ENCODE results near the gene ROBO1.
"Not testable (repeated sequence)": the region's sequence is repeated elsewhere in the genome, so short reads cannot be mapped to it uniquely, and the experiment has no call there.

Gene ROBO1

GRCh38 chr3:79543218-79543982 is 224.4 kb downstream of the ROBO1 start:
- no peak for DNase-seq

DNA sequence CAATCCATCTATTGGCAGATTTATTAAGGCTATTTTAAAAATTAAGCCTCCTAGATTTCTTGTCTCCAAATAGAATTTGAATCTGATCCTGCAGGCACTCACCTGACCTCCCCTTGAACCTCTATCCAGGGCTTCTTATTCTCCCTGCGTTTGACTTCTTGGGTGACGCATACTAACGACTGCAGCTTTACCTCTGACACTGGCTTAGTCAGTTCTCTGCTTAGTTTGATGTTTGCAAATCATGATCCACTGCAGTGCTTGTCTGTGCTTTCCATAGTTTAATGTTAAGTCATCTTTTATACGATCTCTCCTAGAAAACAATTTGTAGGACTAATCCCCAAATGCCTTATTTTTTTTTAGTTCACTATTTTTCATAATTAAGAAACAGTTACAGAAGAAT is 233.1 kb downstream of the ROBO1 start:
- DNase-seq = no peak

- DNase-seq = no peak
These were observed 236.1 kb downstream of the ROBO1 start for GRCh38 chr3:79531566-79532295.

DNA sequence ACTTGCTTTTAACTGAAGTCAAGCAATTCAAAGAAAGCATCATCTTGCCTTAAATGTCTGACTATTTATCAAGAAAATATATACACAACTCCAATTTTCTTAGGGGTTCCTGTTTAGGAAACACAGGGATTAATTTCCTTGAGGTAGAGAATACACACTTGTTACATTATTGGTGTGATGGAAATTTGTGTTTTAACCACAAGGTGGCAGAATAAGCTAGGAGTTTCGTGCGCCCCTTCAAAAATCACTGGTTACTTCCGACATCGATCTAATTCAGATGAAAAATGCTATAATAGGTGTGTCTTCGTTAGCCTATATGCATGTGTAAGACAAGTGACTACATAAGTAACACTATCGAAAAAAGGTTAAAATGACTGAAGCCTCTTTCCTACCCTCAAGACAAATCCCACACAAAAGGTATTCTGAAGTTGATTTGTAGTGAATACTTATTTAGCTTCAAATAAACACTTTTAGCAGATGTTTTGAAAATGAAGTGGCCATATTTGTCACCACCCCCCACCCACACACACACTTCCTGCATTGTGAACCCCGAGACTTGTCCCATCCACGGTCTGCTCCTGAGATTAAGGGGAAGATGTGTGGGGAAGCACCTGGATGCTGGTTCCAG is 246.5 kb downstream of the ROBO1 start:
- no peak for DNase-seq

DNA sequence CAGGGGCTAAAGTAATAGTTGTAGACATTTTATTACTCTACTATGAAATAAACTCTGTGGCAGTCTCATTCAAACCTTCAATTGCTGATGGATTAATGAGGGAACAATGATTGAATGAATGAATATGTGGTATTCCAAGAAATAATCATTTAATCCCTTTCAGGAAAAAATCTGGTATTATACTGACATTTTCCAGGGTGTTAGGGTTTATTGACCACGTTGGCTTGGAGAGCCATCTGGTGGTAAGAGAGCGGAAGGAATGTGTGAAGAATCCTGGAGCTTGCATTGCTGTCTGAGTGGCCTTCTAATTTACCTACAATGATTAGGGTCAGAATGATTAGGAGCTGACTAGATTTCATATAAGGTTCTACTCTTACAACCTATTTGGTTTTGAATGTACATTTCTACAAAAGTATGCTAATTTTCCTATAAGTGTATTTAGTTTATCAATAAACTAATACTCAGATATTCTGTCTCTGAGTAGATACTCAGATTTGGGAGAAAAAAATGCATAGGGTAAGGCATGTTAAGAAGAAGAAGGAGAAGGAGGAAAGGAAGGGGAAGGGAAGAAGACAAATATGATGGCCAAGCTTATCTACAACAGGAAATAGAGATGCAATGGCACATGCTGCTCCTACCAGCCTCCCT is 249.9 kb downstream of the ROBO1 start:
- DNase-seq = no peak

DNA sequence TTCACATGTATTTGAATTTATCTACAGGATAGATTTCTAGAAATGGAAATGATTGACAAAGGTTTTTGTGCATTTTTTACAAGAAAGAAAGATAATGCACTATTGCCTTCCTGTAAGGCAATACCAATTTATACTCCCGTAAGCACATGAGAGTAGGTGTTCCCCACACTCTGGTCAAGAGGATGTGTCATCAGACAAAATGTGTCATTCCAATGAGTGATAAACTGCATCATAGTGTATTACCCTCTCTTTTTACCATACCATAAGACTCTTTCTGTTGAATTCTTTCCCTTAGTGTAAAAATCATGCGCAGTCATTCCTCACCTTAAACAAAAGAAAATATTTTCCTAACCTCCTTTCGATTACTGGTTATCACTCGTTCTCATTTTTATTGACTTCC is 251.0 kb downstream of the ROBO1 start:
- DNase-seq = no peak

DNA sequence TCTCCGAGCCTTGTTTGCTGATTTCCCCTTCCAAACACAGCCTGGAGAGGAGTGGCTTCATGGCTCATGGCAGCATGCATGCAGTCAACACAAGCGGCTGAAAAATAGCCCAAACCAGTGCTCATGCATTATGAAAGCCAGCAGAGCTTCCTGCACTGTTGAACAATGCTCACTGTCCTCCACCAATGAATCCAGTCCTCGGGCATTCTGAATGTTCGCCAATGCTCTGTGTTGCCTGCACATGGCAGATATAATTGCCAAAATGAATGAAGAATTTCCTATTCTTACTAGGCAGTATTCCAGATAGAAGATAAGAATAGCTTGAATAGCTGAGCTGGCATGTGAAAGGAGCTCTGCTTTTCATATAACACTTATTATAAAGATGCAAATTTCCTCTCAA is 252.7 kb downstream of the ROBO1 start:
- DNase-seq = no peak

DNA sequence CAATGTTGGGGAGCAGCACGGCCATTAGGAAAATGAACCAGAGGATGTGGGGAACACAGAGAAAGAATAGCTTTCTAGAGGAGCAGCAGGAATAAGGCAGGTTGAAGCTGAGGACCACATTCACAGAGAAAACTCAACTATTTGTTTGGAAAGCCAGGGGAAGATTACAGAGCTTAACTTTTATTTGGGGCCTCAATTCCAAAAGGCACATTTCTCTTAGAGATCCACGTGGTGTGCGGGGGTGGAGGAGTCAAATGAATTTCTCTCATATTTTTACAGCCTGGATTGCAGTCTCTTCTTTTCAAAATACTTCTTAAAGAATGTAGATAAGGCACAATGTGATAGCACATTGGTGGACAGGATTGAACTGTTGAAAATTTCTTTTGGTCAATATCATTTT is 253.7 kb downstream of the ROBO1 start:
- DNase-seq = no peak

DNA sequence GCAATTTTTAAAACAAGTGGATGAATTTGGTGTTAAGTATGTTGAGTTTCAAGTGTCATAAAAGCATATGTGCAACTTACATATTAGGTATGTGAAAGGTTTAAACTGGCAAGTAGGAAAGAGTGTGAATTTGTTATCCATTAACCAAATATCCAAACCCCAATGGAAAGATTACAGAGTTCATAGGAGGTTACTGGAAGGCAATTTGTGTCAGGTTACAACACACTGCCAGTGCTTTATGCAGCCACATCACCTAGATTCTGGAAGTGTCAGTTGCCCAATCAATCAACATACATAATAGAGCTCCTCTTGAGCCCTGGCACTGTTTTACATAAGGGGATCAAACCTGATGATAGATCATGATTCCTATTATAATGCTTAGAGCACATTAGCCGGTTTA is 261.0 kb downstream of the ROBO1 start:
- DNase-seq = no peak

DNA sequence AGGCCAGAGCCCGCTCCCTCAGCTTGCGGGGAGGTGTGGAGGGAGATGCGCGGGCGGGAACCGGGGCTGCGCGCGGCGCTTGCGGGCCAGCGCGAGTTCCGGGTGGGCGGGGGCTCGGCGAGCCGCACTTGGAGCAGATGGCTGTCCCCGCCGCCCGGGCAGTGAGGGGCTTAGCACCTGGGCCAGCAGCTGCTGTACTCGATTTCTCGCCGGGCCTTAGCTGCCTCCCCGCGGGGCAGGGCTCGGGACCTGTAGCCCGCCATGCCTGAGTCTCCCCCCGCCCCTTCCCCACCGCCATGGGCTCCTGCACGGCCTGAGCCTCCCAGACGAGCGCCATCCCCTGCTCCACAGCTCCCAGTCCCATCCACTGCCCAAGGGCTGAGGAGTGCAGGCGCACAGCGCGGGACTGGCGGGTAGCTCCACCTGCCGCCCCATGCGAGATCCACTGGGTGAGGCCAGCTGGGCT is 265.5 kb downstream of the ROBO1 start:
- not testable (repeated sequence) for DNase-seq

GRCh38 chr3:79497447-79498111 is 270.2 kb downstream of the ROBO1 start:
- DNase-seq = no peak

GRCh38 chr3:79491029-79491641 is 276.7 kb downstream of the ROBO1 start:
- no peak for DNase-seq

DNA sequence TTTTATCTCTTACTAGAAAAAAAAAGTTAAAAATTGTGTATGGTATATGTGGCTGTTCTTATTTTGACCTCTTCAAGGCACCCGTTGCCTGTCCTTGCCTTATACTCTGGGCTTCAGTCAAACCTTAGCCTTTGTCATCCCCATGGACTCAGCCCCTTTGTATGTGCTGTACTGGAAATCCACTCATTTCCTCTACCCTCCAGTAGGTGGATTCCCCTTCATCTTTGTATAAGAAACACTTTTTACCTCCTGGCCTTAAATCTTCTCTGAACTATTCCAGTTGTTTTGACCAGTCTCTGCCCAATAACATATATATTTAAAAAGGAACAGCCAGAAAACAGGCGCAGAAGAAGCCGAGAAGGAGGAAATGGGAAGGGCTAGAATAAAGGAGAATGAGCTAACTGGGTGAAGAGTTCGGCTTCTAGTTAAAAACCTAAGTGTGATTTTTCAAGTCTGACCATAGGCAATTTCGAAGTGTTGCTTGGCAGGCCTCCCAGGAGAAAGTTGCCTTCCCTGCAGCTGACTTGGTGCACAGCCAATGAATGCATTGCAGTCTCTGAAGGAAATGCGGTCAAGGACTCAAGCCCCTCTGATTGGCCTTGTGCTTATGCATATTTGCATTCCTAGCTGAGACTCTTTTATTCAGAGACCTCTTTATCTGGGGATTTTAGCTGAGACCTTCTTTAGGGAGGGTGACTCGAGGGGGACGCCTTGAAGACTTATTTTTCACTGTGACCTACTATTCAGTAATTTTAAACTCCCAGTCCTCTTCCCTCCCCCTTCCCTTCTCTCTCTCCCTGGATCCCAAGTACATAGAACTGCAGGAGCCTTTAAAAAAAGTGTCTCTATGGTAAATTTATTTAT is 277.4 kb downstream of the ROBO1 start:
- no peak for DNase-seq

DNA sequence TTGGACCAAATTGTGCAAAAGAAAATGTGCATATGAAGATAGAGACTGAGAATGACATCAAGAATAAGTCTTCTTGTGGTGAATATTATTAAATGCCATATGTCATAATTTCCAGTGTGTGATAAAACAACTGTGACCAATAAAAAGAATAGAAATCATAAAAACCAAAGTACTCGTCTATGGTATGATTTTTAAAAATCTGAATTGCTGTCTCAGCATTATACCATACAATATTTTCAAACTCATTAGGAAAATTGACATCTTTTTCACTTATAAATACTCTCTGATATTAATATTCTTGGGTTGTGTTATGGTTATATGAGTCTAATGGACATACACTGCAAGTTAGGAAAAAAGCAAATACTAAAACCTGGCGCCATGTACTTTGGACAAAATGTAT is 279.4 kb downstream of the ROBO1 start:
- no peak for DNase-seq

DNA sequence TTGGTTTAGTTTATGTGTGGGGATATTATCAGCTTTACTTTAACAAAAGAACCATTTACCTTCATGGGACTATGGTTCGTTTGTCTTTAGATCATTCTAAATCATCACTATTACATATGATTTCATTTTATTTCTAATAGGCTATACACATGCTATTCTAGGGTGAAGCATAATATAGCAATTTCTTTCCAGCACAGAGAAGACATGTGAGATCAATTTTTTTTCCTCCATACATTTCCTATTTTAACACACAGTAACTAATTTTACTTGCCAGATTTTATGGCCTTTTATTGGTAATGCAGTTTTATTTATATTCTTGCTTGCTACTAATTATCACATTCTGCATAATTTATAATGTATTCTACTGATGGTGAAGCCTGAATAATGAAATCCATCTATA is 287.1 kb downstream of the ROBO1 start:
- DNase-seq = no peak

DNA sequence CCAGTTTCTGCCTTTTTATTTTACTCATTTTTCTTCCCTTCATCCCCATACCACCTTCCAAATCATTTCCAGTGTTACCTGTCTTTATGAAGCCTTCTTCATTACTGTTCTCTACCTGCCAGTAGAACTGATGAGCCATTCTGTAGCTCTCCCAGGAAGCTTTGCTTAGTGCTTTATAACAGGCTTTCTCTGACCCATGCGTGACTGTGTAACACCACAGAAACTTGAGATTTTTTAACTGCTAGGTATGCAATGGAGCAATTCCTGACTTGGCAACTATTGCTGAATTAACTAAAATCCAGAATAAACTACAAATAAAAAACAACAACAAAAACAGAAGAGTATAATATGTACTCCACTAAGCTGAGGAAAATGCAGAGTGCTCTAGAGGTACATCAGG is 289.2 kb downstream of the ROBO1 start:
- no peak for DNase-seq

DNA sequence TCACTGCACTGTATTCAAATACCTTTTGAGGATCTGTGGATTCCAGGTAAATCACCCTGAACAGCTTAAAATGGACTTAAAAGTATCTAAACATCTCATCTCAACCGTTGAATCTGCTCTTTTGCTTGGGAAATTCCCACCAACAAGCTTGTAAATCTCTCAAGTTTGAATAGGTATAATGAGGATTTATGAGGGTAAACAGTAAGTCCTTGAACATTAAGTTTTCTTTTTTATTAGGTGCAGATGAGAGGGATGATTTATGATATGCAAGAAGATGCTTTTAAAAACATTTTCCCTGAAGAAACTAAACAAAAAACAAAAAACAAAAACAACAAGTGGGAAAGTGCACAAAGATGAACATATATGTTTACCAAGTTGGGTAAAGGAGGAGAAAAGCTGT is 290.6 kb downstream of the ROBO1 start:
- DNase-seq = no peak

GRCh38 chr3:79473993-79474392 is 293.8 kb downstream of the ROBO1 start:
- DNase-seq = no peak

DNA sequence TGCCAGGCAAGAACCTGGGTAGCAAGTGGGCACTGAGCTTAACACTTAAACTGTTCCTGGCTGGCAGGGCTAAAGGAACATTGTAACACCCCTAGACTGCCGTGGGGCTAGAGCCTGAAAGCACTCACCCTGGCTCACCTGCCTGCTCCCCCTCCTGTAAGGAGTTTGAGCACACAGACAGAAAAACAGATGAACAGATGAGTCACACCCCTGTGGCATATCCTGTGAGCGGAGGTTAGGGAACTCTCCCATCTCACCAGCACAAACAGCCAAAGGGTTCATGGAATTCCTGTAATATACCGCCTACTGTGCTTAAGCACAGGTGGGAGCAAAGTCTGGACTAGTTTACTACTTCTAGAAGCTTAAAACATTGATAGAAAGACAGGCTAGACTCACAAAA is 300.1 kb downstream of the ROBO1 start:
- no peak for DNase-seq

GRCh38 chr3:79461129-79461792 is 306.5 kb downstream of the ROBO1 start:
- no peak for DNase-seq

DNA sequence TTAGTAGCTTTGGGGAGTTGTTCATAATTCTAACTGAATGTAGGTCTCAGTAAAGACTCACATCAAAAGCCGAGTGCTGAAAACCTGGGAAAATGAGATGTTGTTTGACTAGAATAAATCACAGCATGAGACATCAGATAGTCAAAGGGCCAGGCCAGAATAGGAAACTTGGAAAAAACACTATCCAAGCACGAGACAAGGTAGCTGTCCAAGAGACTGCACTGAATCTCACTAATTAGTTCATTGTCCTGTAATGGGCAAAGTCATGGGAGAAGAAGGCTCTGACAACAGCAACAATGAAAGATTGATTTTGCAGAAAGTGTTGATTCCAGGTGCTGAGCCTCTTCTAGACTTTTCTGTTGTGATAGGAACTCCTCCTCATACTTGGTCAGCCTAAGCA is 314.2 kb downstream of the ROBO1 start:
- no peak for DNase-seq

Data from activated effector memory CD4-positive, alpha-beta T cell treated with anti-CD3 and anti-CD28 coated beads, Interleukin-2, amount 50 U/mL, for 16 hours (primary cell).